Fibroblast of skin of abdomen (primary cell): ENCODE data around the gene GNG7.
"Not testable (repeated sequence)": the region's sequence is repeated elsewhere in the genome, so short reads cannot be mapped to it uniquely, and the experiment has no call there.

ENCODE experiments used
- DNase-seq: peaks from one replicate; pipeline ENCODE4 v3.0.0-alpha.2; 2013

The GNG7 gene

GRCh38 chr19:2726904-2727639, 24.6 kb upstream of the GNG7 start:
- DNase-seq, result no peak

DNA sequence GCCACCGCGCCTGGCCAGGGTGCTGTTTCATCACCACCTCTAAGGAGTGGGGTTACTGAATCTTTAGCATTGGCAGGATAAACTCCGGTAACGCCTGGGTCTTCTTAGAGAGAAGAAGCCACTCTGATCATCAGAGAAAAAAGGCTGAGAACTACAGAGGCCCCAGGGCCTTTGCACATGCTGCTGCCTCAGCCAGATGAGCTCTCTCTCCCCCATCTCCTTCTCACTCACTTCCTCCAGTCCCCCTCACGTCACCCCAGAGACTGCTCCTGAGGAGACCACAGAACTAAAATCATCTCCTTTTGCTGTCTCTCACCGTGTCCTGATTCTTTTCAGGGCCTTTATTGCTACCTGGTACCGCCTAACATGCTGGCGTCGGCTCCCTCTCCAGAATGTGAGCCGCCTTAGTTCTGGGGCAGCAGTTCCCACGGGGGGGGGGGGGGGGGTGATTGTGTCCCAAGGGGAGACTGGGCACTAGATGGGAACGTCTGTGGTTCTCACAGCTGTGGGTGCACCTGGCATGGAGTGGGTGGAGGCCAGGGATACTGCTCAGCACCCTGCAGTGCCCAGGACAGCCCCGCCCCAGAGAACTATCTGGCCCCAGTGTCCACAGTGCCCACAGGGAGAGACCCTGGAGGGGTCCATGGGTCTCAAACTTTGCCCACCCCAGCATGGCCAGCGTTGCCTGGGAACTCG, 23.8 kb upstream of the GNG7 start:
- DNase-seq, result no peak

- DNase-seq, result no peak
These were observed 21.7 kb upstream of the GNG7 start for GRCh38 chr19:2724148-2724557.

GRCh38 chr19:2723747-2724146, 21.3 kb upstream of the GNG7 start:
- no peak for DNase-seq

DNA sequence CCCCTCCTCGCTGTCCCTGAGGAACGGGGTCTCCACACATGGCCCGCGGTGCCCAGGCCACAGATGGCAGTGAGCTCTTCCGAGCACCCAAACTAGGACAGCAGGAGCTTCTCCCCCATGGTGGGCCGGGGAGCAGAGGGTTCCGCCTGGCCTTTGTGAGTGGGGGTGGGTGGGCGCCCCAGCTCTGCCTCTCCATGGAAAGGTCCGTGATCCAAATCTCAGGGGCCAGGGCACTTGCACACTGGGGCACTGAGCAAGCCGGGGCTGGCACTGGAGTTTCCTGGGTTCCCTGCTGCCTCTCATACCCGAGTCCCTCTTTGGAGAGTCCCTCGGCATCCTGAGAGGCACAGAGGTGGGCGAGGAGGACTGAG, 20.8 kb upstream of the GNG7 start:
- DNase-seq, result no peak

DNA sequence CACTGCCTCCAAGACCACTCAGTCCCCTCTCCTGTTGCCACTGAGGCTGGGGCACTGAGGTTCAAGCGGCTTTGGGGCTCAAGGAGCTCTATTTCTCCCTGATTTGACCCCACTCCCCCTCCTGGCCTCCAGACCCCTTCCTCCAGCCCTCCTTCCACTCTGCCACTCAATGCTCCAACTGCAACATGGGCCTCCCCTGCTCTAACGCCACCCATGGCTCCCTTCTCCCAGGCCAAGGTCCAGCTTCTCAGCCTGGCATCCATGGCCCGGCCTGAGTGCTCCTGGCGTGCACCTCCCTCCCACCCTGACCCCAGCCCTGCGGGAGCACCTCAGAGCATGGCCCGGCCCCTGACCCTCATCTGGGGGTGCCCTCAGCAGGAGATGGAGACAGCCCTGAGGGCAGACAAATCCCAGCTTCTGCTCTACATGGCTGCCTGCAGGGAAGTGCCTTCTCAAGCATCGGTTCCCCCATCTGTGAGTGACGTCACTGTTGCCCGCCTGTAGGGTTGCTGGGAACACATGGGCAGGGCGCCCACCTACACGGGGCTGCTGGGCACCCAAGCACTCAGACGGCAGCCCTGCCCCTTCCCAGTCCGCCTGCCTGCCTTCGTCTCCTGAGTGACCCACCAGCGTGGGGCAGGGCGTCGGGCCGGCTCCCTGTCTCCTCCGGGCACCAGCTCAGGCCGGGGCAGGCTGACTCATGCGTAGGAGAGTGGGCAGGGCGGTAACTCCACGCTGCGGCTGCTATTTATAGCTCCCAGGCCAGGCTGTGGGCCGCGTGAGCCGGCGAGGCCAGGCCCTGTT, 20.2 kb upstream of the GNG7 start:
- DNase-seq, result no peak

- no peak for DNase-seq
These were observed 19.4 kb upstream of the GNG7 start for GRCh38 chr19:2721570-2722540.

DNA sequence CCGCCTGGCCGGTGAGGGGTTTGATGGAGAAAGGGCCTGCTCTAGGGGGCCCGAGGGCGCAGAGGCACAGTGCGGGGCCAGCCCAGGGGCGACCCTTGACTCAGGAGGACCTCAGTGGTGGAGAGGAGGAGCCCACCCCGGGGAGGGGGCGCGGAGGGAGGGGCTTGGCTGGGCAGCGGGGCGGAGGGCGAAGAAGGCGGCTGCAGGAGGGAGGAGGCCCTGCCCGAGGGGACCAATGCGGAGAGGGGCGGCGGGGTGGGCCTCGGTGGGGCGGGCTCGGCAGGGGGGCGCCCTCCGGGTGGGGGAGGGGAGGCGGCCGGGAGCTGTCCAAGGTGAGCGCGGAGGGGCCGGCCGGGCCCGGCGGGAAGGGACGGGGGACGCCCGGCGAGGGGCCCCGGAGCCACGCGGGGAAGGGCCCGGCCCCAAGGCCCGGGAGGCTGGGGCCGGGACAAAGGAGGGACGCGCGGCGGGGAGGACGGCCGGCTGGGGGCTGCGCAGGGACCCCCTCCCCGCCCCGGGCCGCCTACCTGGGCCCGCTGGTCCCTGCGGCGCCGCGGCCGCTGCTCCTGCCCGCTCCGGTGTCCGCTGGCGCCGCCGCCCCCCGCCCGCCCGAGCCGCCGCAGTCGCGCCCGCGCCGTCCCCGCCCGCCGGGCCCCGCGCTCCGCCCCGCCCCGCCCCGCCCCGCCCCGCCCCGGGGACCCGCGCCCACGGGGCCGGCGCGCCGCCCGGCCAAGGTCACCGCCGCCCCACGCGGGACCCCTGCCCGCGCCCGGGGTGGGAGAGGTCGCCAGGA, 18.5 kb upstream of the GNG7 start, which contains the start of gene DIRAS1:
Gene DIRAS1, minus strand, starts transcription at position 596 of the 793 bp plus-strand sequence. CDS start 3,566 bp downstream, outside the sequence.
- no peak for DNase-seq

GRCh38 chr19:2719920-2720776, 17.7 kb upstream of the GNG7 start:
- DNase-seq, result peak; percentile 20

DNA sequence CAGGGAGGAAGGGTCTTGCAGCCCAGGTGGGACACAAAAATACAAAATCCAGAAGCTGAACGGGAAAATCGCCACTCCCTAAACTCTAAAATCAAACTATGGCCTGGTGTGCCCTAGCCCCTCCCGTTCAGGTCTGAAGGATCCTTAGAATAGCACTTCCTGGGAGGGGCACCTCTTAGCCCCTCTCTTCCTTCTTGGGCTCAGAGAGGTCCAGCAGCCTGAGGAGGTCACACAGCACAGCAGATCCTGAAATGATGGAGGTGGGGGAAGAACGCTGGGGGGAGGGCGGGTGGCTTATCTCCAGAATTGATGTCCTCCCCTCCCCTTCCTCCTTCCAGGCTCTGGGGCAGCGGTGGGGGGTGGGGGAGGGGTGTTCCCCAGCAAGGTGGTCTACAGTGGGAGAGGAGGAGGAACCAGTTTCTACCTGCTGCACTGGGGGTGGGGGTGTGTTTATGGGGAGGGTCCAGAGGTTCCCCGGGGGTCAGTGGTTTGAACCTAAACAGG, 16.8 kb upstream of the GNG7 start:
- DNase-seq, result no peak

DNA sequence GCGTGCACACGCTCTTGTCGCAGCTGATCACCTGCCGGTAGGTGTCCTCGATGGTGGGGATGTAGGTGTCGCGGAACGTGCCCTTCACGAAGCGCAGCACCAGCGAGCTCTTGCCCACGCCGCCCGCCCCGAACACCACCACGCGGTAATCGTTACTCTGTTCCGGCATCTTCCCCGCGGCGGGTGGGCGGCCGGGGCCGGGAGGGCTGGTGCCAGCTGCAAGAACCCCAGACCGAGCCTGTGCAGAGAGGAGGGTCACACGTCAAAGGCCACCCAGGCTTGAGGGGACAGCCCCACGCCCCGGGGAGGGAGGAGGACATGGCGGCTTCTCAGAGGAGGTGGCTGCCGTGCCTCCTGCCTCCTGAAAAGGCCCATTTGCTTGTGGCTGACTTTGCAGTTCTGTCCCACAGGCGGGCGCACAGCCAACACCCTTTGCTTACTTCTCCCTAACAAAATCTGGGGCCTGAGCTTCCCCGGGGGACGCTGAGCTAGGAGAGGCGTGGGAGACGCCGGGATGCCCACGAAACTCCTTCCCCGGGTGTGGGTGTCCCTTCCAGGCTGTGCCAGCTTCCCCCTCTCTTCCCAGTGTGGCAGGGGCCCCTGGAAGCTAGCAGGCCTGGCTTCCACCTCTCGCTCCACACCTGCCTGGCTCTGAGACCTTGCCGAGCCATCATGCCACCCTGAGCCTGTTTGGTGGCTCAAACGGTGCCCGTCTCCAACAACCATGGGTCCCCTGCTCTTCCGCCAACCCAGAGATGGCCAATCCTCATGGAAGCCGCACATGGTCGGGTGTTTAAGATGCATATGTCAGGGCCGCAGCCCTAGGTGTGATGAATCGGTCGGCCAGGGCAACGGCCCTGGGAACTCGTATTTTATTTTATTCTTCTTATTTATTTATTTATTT, 15.4 kb upstream of the GNG7 start:
- DNase-seq, result no peak

GRCh38 chr19:2716722-2717637, 14.5 kb upstream of the GNG7 start:
- DNase-seq, result no peak

DNA sequence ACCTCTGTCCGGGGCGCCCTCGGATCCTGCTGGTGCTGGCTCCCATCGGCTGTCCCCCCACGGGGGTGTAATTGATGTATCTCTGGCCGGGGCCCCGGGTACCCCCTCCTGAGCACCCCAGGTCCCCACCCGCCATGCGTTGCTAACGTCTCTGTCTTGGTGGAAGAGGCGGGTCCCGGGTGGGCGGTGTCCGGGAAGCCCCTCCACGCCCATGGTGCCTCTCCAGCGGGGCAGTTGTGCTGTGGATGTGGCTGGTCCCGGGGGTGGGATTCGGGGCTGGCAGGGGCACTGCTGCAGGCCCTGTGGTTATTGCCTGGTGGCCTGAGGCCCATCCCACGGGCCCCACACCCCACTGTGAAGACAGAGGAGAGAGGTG, 13.8 kb upstream of the GNG7 start:
- DNase-seq, result no peak

GRCh38 chr19:2715470-2716274, 13.2 kb upstream of the GNG7 start:
- no peak for DNase-seq

DNA sequence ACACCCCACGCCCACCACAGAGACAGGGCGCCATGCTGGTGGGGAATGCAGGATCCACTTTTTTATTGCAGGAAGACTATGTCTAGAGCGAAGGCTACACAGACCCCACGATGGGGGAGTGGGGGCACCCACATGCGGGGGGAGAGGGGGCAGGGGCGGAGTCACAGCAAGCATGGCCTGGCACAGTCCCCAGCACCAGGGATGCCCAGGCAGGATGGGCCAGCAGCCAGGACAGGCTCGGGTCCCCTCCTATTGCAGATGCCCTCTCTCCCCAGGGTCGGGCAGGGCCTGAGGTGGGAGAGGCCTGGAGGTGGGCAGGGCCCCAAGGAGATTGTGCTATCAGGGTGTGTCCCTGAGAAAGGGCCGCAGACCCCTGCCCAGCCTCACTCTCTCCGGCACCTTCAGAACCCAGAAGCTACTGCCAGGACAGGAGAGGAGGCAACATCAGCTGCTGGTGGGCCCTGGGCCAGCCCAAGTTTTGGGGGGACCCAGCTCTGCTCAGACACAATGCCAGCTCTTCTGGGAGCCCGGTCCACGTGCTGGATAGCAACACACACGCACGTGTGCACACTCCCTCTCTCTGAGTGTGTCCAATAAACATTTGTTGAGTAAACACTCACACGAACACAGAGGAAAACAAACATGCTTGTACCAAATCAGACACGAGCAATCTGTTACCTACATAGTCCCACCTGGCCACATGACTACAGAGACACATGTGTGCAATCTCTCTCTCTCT, 12.2 kb upstream of the GNG7 start:
- DNase-seq, result no peak

- DNase-seq, result not testable (repeated sequence)
These were observed 11.6 kb upstream of the GNG7 start for GRCh38 chr19:2714102-2714501.
